ENCODE data around the gene ZNF512B. TPM values are rescaled to one million over a fixed set of nuclear protein-coding genes. Genes with fewer than 3 reads are reported as not detected.

ZNF512B gene
- total and polyA plus RNA-seq, 2 donors (not counting 3 experiments of a cell fraction or from before 2014, with no cell fraction given), result 8.7 to 30.0 TPM

DNA sequence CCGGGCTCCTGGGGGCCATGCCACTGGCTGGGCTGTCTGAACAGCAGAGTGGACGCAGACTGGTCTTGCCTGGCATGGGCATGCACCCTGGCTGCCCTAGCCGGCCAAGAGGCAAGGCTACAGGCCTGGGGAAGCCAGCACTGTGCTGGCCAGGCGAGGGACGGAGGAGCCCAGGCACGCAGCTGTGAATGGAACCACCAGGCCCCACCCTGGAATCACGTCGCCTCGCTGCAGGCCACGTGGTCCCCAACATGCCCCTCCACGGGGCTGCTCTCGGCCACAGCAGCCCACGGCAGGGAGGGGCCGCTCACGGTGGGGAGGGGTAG lies 17.6 kb downstream of the ZNF512B start:
- Histone ChIP-seq H3K4me2 (ENCODE audit: insufficient read depth, low read length) (no peak overlapping the region), H3K27ac (ENCODE audit: insufficient read depth, low read depth, low read length) (no peak overlapping the region), H3K9ac (replicated peaks; ENCODE audit: extremely low read depth, insufficient read depth, low read length) (no peak overlapping the region), H3K9me1 (replicated peaks; ENCODE audit: control insufficient read depth, extremely low read depth, insufficient read depth, low read length) (no peaks in the 10 kb centered on the region), H3K4me1 (ENCODE audit: control insufficient read depth, extremely low read depth, insufficient read depth, low read length) (peaks cover 19% of the 10 kb centered on the region), H2AFZ (ENCODE audit: low read depth, low read length) (no peak overlapping the region), H3K79me2 (ENCODE audit: control insufficient read depth, insufficient read depth, low read length) (peaks cover 67% of the 10 kb centered on the region), H3K4me3 (replicated peaks in 1 of 3; ENCODE audit: insufficient read depth in 1 of 3, low read depth in 1 of 3, low read length in 3 of 3) (no peak overlapping the region), H3K27me3 (ENCODE audit: control insufficient read depth in 2 of 2, insufficient read depth in 2 of 2, low read length in 2 of 2) (no peaks in the 10 kb centered on the region), H3K36me3 (ENCODE audit: control insufficient read depth in 2 of 2, extremely low read depth in 1 of 2, insufficient read depth in 2 of 2, low read length in 2 of 2) (peaks cover 0 to 4% of the 10 kb centered on the region in 2 experiments), H4K20me1 (replicated peaks; ENCODE audit: control insufficient read depth, extremely low read depth, insufficient read depth, low read length) (no peaks in the 10 kb centered on the region), H3K9me3 (replicated peaks; ENCODE audit: control insufficient read depth, insufficient read depth, low read length) (no peaks in the 10 kb centered on the region)
- FAIRE-seq, result no peak
- no peak for DNase-seq (ENCODE audit: low read depth, low spot score)
- ChIA-PET CTCF (no interaction called here), POLR2A (no interaction called here)
- dilution Hi-C loops (cut with MboI; ENCODE audit: extremely low pct_ligation_motif_present, low sequenced_read_pairs) (no loop called here), intact Hi-C loops (cut with micrococcal nuclease) (no loop called here)
- no peak for TF ChIP-seq POLR2AphosphoS5 (IDR thresholded peaks at IDR 0.05; ENCODE audit: insufficient read depth, low read depth, low read length)
- TF ChIP-seq, protein P1, sequence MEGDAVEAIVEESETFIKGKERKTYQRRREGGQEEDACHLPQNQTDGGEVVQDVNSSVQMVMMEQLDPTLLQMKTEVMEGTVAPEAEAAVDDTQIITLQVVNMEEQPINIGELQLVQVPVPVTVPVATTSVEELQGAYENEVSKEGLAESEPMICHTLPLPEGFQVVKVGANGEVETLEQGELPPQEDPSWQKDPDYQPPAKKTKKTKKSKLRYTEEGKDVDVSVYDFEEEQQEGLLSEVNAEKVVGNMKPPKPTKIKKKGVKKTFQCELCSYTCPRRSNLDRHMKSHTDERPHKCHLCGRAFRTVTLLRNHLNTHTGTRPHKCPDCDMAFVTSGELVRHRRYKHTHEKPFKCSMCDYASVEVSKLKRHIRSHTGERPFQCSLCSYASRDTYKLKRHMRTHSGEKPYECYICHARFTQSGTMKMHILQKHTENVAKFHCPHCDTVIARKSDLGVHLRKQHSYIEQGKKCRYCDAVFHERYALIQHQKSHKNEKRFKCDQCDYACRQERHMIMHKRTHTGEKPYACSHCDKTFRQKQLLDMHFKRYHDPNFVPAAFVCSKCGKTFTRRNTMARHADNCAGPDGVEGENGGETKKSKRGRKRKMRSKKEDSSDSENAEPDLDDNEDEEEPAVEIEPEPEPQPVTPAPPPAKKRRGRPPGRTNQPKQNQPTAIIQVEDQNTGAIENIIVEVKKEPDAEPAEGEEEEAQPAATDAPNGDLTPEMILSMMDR (IDR thresholded peaks at IDR 0.05; ENCODE audit: extremely low read depth in 1 of 2, insufficient read depth in 1 of 2, low read depth in 1 of 2, low read length in 2 of 2), result no peak
- no peak for TF ChIP-seq EZH2 (IDR thresholded peaks at IDR 0.05; ENCODE audit: borderline replicate concordance, low read depth, low read length, severe bottlenecking)
- TF ChIP-seq POLR2A (IDR thresholded peaks at IDR 0.05; ENCODE audit: low read depth, low read length), result no peak
- no peak for TF ChIP-seq GATA2 (IDR thresholded peaks at IDR 0.05; ENCODE audit: insufficient read depth, insufficient read length, low read depth, low read length)
- TF ChIP-seq MYC (IDR thresholded peaks at IDR 0.05; ENCODE audit: low read depth, low read length), result no peak
- TF ChIP-seq MAX (IDR thresholded peaks at IDR 0.05; ENCODE audit: insufficient read depth, insufficient read length), result no peak
- no TSS peak for BruUV-seq (replicated peaks)

Measured in endothelial cell of umbilical vein (primary cell).